Measurements from ENCODE around the gene SPAG7. TPM values are rescaled to one million over a fixed set of nuclear protein-coding genes. Genes with fewer than 3 reads are reported as not detected.
A peak's percentile ranks its signal among the peaks of the same experiment; 100 is the strongest.

The SPAG7 gene
- total and polyA plus RNA-seq, 4 donors, result 38.8 to 109 (median 45.9) TPM

- Histone ChIP-seq H3K4me3 (ENCODE audit: low read length in 2 of 2) (peak overlapping the region; percentile 32 to 86), H3K4me1 (ENCODE audit: control insufficient read depth in 1 of 2, insufficient read depth in 2 of 2, low read length in 2 of 2) (no peaks in the 10 kb centered on the region), H3K9me3 (ENCODE audit: control insufficient read depth, low read length) (no peaks in the 10 kb centered on the region), H3K27ac (ENCODE audit: low read depth in 1 of 2, low read length in 2 of 2) (peak overlapping the region in 1 of 2 donors; percentile 56), H3K27me3 (ENCODE audit: control insufficient read depth in 1 of 2, insufficient read depth in 2 of 2, low read length in 1 of 2) (no peaks in the 10 kb centered on the region), H3K36me3 (ENCODE audit: control insufficient read depth in 1 of 2, insufficient read depth in 2 of 2, low read length in 1 of 2) (no peaks in the 10 kb centered on the region)
- no peak for ATAC-seq (ENCODE audit: low FRiP score)
- 0 to 1% methylated on average over 16 of the region's 16 CpGs for WGBS, 2 donors
- intact Hi-C loops (cut with DNase I), result loop anchor here in 1 of 2 donors (5.0 kb wide), 1 partner anchor 63 kb away; no protein-coding TSS in a partner anchor
- peak; percentile 65 to 82 for DNase-seq
Measured at GRCh38 chr17:4939546-4939795, 28.1 kb downstream of the SPAG7 start.

DNA sequence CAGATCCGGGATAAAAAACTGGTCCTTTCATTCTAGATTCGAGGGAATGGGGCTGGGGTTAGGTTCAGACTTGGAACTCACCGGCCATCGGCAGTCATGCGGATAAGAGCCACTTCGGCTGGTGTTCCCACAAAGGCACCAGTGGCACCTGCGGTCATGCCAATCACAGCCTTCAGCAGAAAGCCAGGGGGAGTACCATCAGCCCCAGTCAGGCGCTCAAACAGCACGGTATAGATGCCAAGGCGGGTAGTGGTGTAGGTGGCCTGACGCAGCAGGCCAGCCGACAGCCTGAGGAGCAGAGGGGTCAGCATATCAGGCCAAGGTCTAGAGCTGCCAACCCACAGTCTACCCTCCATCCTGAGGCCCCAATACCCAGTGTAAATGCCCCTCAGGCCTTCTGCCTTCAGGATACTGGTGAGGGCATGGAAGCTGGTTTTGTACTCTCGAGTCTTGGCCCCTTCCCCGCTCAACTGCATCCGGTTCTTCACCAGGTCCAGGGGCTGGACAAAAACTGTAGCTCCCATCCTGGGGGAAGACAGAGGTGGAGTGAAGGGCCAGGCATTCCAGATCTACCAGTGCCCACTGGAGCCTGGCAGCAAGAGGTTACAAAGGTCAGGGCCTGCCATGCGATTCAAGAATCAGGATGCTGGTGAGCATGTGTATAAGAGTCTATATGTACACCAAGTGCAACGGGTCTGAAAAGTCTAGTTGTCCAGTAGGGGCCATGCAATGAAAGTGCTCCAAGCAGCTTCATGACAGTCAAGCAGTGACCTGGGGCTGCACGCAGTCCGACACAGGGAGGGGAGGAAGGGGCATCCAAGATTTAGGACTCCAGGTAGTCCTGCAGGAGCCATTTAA lies 28.7 kb downstream of the SPAG7 start:
- H3K4me1 ChIP-seq (ENCODE audit: control insufficient read depth in 1 of 2, insufficient read depth in 2 of 2, low read length in 2 of 2), result no peaks in the 10 kb centered on the region
- no peak for ATAC-seq (ENCODE audit: low FRiP score)

DNA sequence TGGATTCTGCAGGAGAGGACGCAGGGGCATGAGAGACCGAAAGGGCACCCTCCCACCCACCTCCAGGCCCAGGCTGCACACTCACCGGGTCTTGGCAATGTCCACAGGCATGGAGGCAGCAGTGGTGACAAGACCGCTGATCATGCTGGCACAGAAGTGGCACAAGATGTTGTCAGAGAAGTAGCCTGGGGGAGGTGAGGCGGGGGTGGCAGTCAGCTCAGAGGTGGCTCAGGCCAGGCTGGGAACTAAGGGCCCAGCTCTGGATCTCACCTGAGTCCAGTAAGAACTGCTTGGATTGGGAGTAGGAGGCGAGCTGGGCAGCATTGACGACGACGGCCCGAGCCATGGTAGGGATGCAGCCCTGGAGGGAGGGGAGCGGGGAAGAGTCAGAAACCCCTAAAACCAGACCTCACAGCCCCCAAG lies 29.5 kb downstream of the SPAG7 start:
- DNase-seq, result peak in 1 of 2 donors; percentile 45
- intact Hi-C loops (cut with DNase I), result loop anchor here in 1 of 2 donors (5.0 kb wide), 1 partner anchor 64 kb away; no protein-coding TSS in a partner anchor

More for the DNA sequence above, 28.7 kb downstream of the SPAG7 start:
- Histone ChIP-seq H3K4me3 (ENCODE audit: low read length in 2 of 2) (peak overlapping the region; percentile 32 to 86), H3K27me3 (ENCODE audit: control insufficient read depth in 1 of 2, insufficient read depth in 2 of 2, low read length in 1 of 2) (no peaks in the 10 kb centered on the region), H3K36me3 (ENCODE audit: control insufficient read depth in 1 of 2, insufficient read depth in 2 of 2, low read length in 1 of 2) (no peaks in the 10 kb centered on the region), H3K9me3 (ENCODE audit: control insufficient read depth, low read length) (no peaks in the 10 kb centered on the region), H3K27ac (ENCODE audit: low read depth in 1 of 2, low read length in 2 of 2) (peak overlapping the region in 1 of 2 donors; percentile 56)
- peak in 1 of 2 donors; percentile 45 for DNase-seq
- 55 to 57% methylated on average over 18 to 19 of the region's 19 CpGs for WGBS, 2 donors
- intact Hi-C loops (cut with DNase I), result loop anchor here in 1 of 2 donors (5.0 kb wide), 1 partner anchor 63 kb away; no protein-coding TSS in a partner anchor

DNA sequence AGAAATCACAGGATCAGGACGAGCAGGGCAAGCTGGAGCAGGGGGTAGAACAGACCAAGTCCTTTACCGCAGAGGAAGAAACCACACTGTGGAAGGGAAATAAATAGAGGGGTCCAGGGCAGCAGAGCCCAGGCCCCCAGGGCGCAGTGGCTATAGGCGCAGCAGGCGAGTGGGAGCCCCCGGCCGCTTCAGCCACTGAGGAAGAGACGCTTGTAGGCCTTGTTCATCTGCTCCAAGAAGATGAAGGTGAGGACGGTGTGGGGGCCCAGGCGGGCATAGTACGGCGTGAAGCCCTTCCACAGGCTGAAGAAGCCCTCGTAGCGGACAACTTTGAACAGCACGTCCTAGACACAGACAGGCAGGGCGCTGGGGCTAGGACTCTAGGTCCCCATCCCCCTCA lies 30.1 kb downstream of the SPAG7 start:
- H3K9me3 ChIP-seq (ENCODE audit: control insufficient read depth, low read length), result no peaks in the 10 kb centered on the region
- intact Hi-C loops (cut with DNase I), result loop anchor here in 1 of 2 donors (5.0 kb wide), 1 partner anchor 65 kb away; no protein-coding TSS in a partner anchor
- no peaks in the 10 kb centered on the region for H3K4me1 ChIP-seq (ENCODE audit: control insufficient read depth in 1 of 2, insufficient read depth in 2 of 2, low read length in 2 of 2)
- no peaks in the 10 kb centered on the region for H3K36me3 ChIP-seq (ENCODE audit: control insufficient read depth in 1 of 2, insufficient read depth in 2 of 2, low read length in 1 of 2)
- no peak overlapping the region for H3K27ac ChIP-seq (ENCODE audit: low read depth in 1 of 2, low read length in 2 of 2)
- H3K4me3 ChIP-seq (ENCODE audit: low read length in 2 of 2), result no peak overlapping the region
- DNase-seq (no peak), ATAC-seq (ENCODE audit: low FRiP score) (no peak)
- WGBS, 2 donors, result 89 to 94% methylated on average over 16 of the region's 16 CpGs
- H3K27me3 ChIP-seq (ENCODE audit: control insufficient read depth in 1 of 2, insufficient read depth in 2 of 2, low read length in 1 of 2), result no peaks in the 10 kb centered on the region

More for the DNA sequence above, 29.5 kb downstream of the SPAG7 start:
- Histone ChIP-seq H3K4me1 (ENCODE audit: control insufficient read depth in 1 of 2, insufficient read depth in 2 of 2, low read length in 2 of 2) (no peaks in the 10 kb centered on the region), H3K4me3 (ENCODE audit: low read length in 2 of 2) (no peak overlapping the region), H3K27me3 (ENCODE audit: control insufficient read depth in 1 of 2, insufficient read depth in 2 of 2, low read length in 1 of 2) (no peaks in the 10 kb centered on the region), H3K27ac (ENCODE audit: low read depth in 1 of 2, low read length in 2 of 2) (no peak overlapping the region), H3K36me3 (ENCODE audit: control insufficient read depth in 1 of 2, insufficient read depth in 2 of 2, low read length in 1 of 2) (no peaks in the 10 kb centered on the region), H3K9me3 (ENCODE audit: control insufficient read depth, low read length) (no peaks in the 10 kb centered on the region)
- no peak for ATAC-seq (ENCODE audit: low FRiP score)
- 84 to 90% methylated on average over 10 to 11 of the region's 11 CpGs for WGBS, 2 donors

DNA sequence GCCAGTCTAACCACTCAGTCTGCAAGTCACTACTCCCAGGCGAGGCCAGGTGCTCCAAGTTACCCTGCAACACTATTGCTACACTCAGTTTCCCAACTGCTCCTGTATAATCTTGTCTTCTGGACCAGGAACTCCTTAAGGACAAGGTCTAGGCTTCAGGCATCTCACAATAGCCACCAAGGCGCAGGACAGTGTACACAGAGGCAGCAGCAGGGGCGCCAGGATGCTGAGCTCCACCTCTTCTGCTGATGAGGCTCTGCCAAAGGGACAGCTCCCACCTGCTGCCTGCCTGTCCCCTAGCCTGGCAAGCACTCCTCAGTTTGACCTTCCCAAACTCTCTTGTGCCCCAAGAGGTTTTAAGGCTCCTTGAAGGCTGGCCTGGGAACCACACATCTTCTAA lies 31.2 kb downstream of the SPAG7 start:
- Histone ChIP-seq H3K4me3 (ENCODE audit: low read length in 2 of 2) (no peak overlapping the region), H3K27ac (ENCODE audit: low read depth in 1 of 2, low read length in 2 of 2) (no peak overlapping the region), H3K36me3 (ENCODE audit: control insufficient read depth in 1 of 2, insufficient read depth in 2 of 2, low read length in 1 of 2) (no peaks in the 10 kb centered on the region), H3K9me3 (ENCODE audit: control insufficient read depth, low read length) (no peaks in the 10 kb centered on the region), H3K27me3 (ENCODE audit: control insufficient read depth in 1 of 2, insufficient read depth in 2 of 2, low read length in 1 of 2) (no peaks in the 10 kb centered on the region), H3K4me1 (ENCODE audit: control insufficient read depth in 1 of 2, insufficient read depth in 2 of 2, low read length in 2 of 2) (no peaks in the 10 kb centered on the region)
- ATAC-seq (ENCODE audit: low FRiP score) (no peak), DNase-seq (no peak)
- intact Hi-C loops (cut with DNase I), result loop anchor here in 1 of 2 donors (5.0 kb wide), 1 partner anchor 66 kb away; no protein-coding TSS in a partner anchor
- WGBS, 2 donors, result 87 to 92% methylated on average over 3 of the region's 3 CpGs

GRCh38 chr17:4935650-4936049 lies 32.0 kb downstream of the SPAG7 start:
- Histone ChIP-seq H3K4me3 (ENCODE audit: low read length in 2 of 2) (no peak overlapping the region), H3K9me3 (ENCODE audit: control insufficient read depth, low read length) (no peaks in the 10 kb centered on the region), H3K4me1 (ENCODE audit: control insufficient read depth in 1 of 2, insufficient read depth in 2 of 2, low read length in 2 of 2) (no peaks in the 10 kb centered on the region), H3K27me3 (ENCODE audit: control insufficient read depth in 1 of 2, insufficient read depth in 2 of 2, low read length in 1 of 2) (no peaks in the 10 kb centered on the region), H3K36me3 (ENCODE audit: control insufficient read depth in 1 of 2, insufficient read depth in 2 of 2, low read length in 1 of 2) (no peaks in the 10 kb centered on the region), H3K27ac (ENCODE audit: low read depth in 1 of 2, low read length in 2 of 2) (no peak overlapping the region)
- intact Hi-C loops (cut with DNase I), result loop anchor here in 1 of 2 donors (5.0 kb wide), 1 partner anchor 67 kb away; no protein-coding TSS in a partner anchor
- no peak for DNase-seq
- ATAC-seq (ENCODE audit: low FRiP score), result no peak

DNA sequence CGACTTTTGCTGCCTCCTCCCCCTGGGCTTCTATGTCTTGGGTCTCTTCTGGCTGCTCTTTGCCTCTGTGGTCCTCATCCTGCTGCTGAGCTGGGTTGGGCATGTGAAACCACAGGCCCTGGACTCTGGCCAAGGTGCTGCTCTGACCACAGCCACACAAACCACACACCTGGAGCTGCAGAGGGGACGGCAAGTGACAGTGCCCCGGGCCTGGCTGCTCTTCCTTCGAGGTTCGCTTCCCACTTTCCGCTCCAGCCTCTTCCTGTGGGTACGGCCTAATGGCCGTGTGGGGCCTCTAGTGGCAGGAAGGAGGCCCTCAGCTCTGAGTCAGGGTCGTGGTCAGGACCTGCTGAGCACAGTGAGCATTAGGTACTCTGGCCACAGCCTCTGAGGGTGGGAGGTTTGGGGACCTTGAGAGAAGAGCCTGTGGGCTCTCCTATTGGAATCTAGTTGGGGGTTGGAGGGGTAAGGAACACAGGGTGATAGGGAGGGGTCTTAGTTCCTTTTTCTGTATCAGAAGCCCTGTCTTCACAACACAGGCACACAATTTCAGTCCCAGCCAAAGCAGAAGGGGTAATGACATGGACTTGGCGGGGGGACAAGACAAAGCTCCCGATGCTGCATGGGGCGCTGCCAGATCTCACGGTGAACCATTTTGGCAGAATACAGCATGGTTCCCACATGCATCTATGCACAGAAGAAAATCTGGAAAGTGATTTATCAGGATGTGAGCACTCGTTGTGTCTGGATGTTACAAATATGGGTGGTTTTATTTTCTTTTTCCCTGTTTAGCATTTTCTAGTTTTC lies 33.2 kb downstream of the SPAG7 start:
- WGBS, 2 donors, result 15 to 20% methylated on average over 14 of the region's 14 CpGs
- ATAC-seq (ENCODE audit: low FRiP score), result no peak
- Histone ChIP-seq H3K9me3 (ENCODE audit: control insufficient read depth, low read length) (no peaks in the 10 kb centered on the region), H3K4me3 (ENCODE audit: low read length in 2 of 2) (no peak overlapping the region), H3K4me1 (ENCODE audit: control insufficient read depth in 1 of 2, insufficient read depth in 2 of 2, low read length in 2 of 2) (no peaks in the 10 kb centered on the region), H3K27ac (ENCODE audit: low read depth in 1 of 2, low read length in 2 of 2) (no peak overlapping the region), H3K27me3 (ENCODE audit: control insufficient read depth in 1 of 2, insufficient read depth in 2 of 2, low read length in 1 of 2) (no peaks in the 10 kb centered on the region), H3K36me3 (ENCODE audit: control insufficient read depth in 1 of 2, insufficient read depth in 2 of 2, low read length in 1 of 2) (no peaks in the 10 kb centered on the region)
- peak in 1 of 2 donors; percentile 56 for DNase-seq
- intact Hi-C loops (cut with DNase I), result no loop called here

- DNase-seq, result no peak
- no peak overlapping the region for H3K4me3 ChIP-seq (ENCODE audit: low read length in 2 of 2)
- no peak for ATAC-seq (ENCODE audit: low FRiP score)
- intact Hi-C loops (cut with DNase I), result no loop called here
- no peaks in the 10 kb centered on the region for H3K27me3 ChIP-seq (ENCODE audit: control insufficient read depth in 1 of 2, insufficient read depth in 2 of 2, low read length in 1 of 2)
- H3K4me1 ChIP-seq (ENCODE audit: control insufficient read depth in 1 of 2, insufficient read depth in 2 of 2, low read length in 2 of 2), result no peaks in the 10 kb centered on the region
- H3K9me3 ChIP-seq (ENCODE audit: control insufficient read depth, low read length), result no peaks in the 10 kb centered on the region
- no peak overlapping the region for H3K27ac ChIP-seq (ENCODE audit: low read depth in 1 of 2, low read length in 2 of 2)
- no peaks in the 10 kb centered on the region for H3K36me3 ChIP-seq (ENCODE audit: control insufficient read depth in 1 of 2, insufficient read depth in 2 of 2, low read length in 1 of 2)
- WGBS, 2 donors, result 76 to 82% methylated on average over 12 to 16 of the region's 16 CpGs
Measured at GRCh38 chr17:4933646-4934045, 34.0 kb downstream of the SPAG7 start.
